H7 (cell line): ENCODE results near the gene SETD1B. TPM values are rescaled to one million over a fixed set of nuclear protein-coding genes. Genes with fewer than 3 reads are reported as not detected.
"Not testable (repeated sequence)": the region's sequence is repeated elsewhere in the genome, so short reads cannot be mapped to it uniquely, and the experiment has no call there.

Experiments used
- DNase-seq: peaks from one replicate; pipeline ENCODE4 v3.0.0; 2012
- H3K27me3 ChIP-seq: 2 replicates; pipeline ENCODE4 v1.6.0; 2011; ENCODE audit warnings: mild to moderate bottlenecking, low read length; ENCODE audit not compliant: control insufficient read depth, insufficient read depth
- H3K36me3 ChIP-seq: replicated peaks from 2 replicates; pipeline ENCODE4 v1.5.1; 2011; ENCODE audit warnings: low read length; ENCODE audit not compliant: control insufficient read depth, insufficient read depth
- H3K4me3 ChIP-seq: 2 replicates; pipeline ENCODE4 v1.5.1; 2011; ENCODE audit warnings: low read depth, mild to moderate bottlenecking, control low read depth, low read length, moderate library complexity; ENCODE audit not compliant: insufficient read depth
- total RNA-seq: library from RNA; depleted of rRNA; stranded (reverse); fragments of >200 nt; shearing (Covaris generic); gene quantifications from 2 replicates; pipeline ENCODE4 v1.2.3, GENCODE V29; 2014; rRNA removed

The SETD1B gene
- 3.5 and 4.6 TPM in 2 replicates for total RNA-seq

- Histone ChIP-seq H3K4me3 (peak within 1 kb of the TSS; percentile 79), H3K36me3 (peaks cover 6% of the 10 kb centered on the region), H3K27me3 (no peaks in the 10 kb centered on the region)
- peak; percentile 86 for DNase-seq
Measured at GRCh38 chr12:121803861-121804416, at the start of gene SETD1B. SETD1B (plus strand) TSS chr12:121804009; CDS start chr12:121804738, 729 bp downstream.

GRCh38 chr12:121754836-121755235 lies 49.0 kb upstream of the SETD1B start:
- H3K4me3 ChIP-seq, result no peak overlapping the region
- DNase-seq, result no peak
- H3K27me3 ChIP-seq, result no peaks in the 10 kb centered on the region
- H3K36me3 ChIP-seq, result peaks cover 16% of the 10 kb centered on the region

- Histone ChIP-seq H3K27me3 (no peaks in the 10 kb centered on the region), H3K36me3 (peaks cover 14% of the 10 kb centered on the region), H3K4me3 (no peak overlapping the region)
- no peak for DNase-seq
Measured at GRCh38 chr12:121755591-121755990, 48.2 kb upstream of the SETD1B start.

GRCh38 chr12:121758536-121758935 lies 45.3 kb upstream of the SETD1B start:
- DNase-seq, H3K4me3 ChIP-seq, H3K27me3 ChIP-seq: not testable (repeated sequence)
- peaks cover 13% of the 10 kb centered on the region for H3K36me3 ChIP-seq

GRCh38 chr12:121762269-121762668 lies 41.5 kb upstream of the SETD1B start:
- Histone ChIP-seq H3K27me3 (no peaks in the 10 kb centered on the region), H3K4me3 (no peak overlapping the region), H3K36me3 (peaks cover 8% of the 10 kb centered on the region)
- DNase-seq, result no peak

DNA sequence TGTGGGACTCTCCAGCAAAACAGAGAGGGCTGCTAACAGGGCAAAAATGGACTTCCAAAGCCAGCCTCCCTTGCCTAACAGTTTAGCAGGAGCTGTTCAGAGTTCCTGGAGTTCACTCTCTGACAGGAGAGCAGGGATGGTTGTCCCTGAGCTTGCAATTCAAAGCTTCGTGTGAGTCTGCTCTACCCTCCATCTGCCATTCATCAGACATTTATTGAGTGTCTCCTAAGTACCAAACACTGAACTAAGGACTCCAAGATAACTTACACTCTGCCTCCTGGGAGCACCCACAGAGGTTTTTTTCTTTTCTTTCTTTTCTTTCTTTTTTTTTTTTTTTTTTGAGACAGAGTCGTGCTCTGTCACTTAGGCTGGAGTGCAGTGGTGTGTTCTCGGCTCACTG lies 39.0 kb upstream of the SETD1B start:
- no peak for DNase-seq
- no peaks in the 10 kb centered on the region for H3K27me3 ChIP-seq
- peaks cover 8% of the 10 kb centered on the region for H3K36me3 ChIP-seq
- H3K4me3 ChIP-seq, result no peak overlapping the region

GRCh38 chr12:121765573-121765972 lies 38.2 kb upstream of the SETD1B start:
- Histone ChIP-seq H3K36me3 (peaks cover 8% of the 10 kb centered on the region), H3K27me3 (no peaks in the 10 kb centered on the region), H3K4me3 (no peak overlapping the region)
- DNase-seq, result peak; percentile 69

- Histone ChIP-seq H3K36me3 (peaks cover 8% of the 10 kb centered on the region), H3K27me3 (no peaks in the 10 kb centered on the region), H3K4me3 (no peak overlapping the region)
- peak; percentile 73 for DNase-seq
Measured at GRCh38 chr12:121766290-121767039, 37.3 kb upstream of the SETD1B start.

GRCh38 chr12:121767525-121768016 lies 36.2 kb upstream of the SETD1B start:
- H3K4me3 ChIP-seq, result no peak overlapping the region
- H3K27me3 ChIP-seq, result no peaks in the 10 kb centered on the region
- peaks cover 6% of the 10 kb centered on the region for H3K36me3 ChIP-seq
- no peak for DNase-seq

- DNase-seq, result no peak
- H3K27me3 ChIP-seq, result no peaks in the 10 kb centered on the region
- H3K36me3 ChIP-seq, result peaks cover 5% of the 10 kb centered on the region; the same call in 1 of the 2 replicates
- no peak overlapping the region for H3K4me3 ChIP-seq
Measured at GRCh38 chr12:121769297-121769830, 34.4 kb upstream of the SETD1B start.

GRCh38 chr12:121769831-121770301 lies 33.9 kb upstream of the SETD1B start:
- no peak for DNase-seq
- Histone ChIP-seq H3K4me3 (no peak overlapping the region), H3K36me3 (peaks cover 5% of the 10 kb centered on the region; the same call in 1 of the 2 replicates), H3K27me3 (no peaks in the 10 kb centered on the region)

GRCh38 chr12:121770388-121770787 lies 33.4 kb upstream of the SETD1B start:
- Histone ChIP-seq H3K4me3 (no peak overlapping the region), H3K36me3 (peaks cover 5% of the 10 kb centered on the region; the same call in 1 of the 2 replicates), H3K27me3 (no peaks in the 10 kb centered on the region)
- peak; percentile 57 for DNase-seq

DNA sequence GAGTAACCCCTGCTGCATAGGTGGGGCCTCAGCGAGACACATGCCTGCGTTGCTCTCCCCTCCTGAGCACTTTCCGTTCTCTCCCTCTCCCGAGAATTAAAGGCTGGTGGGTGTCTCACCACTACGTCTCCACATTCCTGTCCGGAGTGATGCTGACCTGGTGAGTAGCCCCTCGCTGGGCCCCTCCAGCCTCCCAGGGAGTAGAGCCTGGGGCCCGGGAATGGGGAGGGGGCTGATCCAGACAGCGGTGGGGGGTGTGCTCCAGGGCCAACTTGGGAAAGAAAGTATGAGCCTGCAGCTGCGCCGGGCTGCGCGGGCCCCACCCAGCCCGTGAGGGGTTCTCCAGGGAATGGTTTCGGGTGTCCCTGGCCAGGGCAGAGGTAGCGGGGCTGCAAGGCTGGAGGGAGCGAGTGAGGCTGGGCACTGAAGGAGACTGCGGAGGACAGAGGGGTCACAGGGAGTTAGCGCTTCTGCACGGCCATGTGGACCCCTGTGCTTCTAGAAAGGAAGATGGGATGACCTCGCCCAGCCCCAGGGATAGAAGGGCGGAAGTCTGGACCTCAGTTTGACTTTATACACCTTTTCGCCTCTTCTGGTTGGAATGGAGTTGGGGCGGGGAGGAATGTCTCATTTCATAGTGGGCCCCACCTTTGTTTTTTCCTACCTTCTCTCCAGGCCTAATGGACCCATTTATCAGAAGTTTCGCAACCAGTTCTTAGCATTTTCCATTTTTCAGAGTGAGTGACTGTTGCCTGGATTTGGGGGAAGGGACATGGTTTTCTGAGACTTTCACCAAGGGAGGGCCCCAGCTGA lies 32.8 kb upstream of the SETD1B start:
- peak; percentile 62 for DNase-seq
- no peak overlapping the region for H3K4me3 ChIP-seq
- peaks cover 4% of the 10 kb centered on the region; the same call in 1 of the 2 replicates for H3K36me3 ChIP-seq
- H3K27me3 ChIP-seq, result no peaks in the 10 kb centered on the region
